Calu3 (cell line): Measurements from ENCODE around the gene SAT1. TPM values are rescaled to one million over a fixed set of nuclear protein-coding genes. Genes with fewer than 3 reads are reported as not detected.

Experiments used
- BruUV-seq: library from RNA; stranded (reverse); fragments of 400-500 nt; replicated peaks from 2 replicates; lab custom pipeline; 2021; lab: Mats Ljungman, UMichigan
- CTCF ChIA-PET: fragments of 300-600 bp; sonication (Branson Sonifier 250); formaldehyde crosslinking; loops from one replicate; lab custom pipeline; 2022; ENCODE audit warnings: antibody characterized with exemption; lab: Charles Lee
- DNase-seq: peaks from one replicate; pipeline ENCODE4 v3.0.0; 2022
- H3K27ac Mint-ChIP-seq: one replicate; pipeline ENCODE4 v1.8.0; 2022; ENCODE audit warnings: mixed read lengths; ENCODE audit not compliant: unreplicated experiment
- H3K27me3 Mint-ChIP-seq: one replicate; pipeline ENCODE4 v1.8.0; 2022; ENCODE audit warnings: mixed read lengths; ENCODE audit not compliant: unreplicated experiment
- H3K36me3 Mint-ChIP-seq: one replicate; pipeline ENCODE4 v1.8.0; 2022; ENCODE audit warnings: mild to moderate bottlenecking, moderate library complexity, mixed read lengths; ENCODE audit not compliant: insufficient read depth, unreplicated experiment
- H3K4me1 Mint-ChIP-seq: one replicate; pipeline ENCODE4 v1.8.0; 2022; ENCODE audit warnings: mild to moderate bottlenecking, low read depth, mixed read lengths; ENCODE audit not compliant: unreplicated experiment
- H3K4me3 Mint-ChIP-seq: one replicate; pipeline ENCODE4 v1.8.0; 2022; ENCODE audit warnings: mild to moderate bottlenecking, low read depth, moderate library complexity, mixed read lengths; ENCODE audit not compliant: unreplicated experiment
- H3K9me3 Mint-ChIP-seq: one replicate; pipeline ENCODE4 v1.8.0; 2022; ENCODE audit warnings: low read depth, mixed read lengths; ENCODE audit not compliant: unreplicated experiment
- intact Hi-C: fragments of 100-400 bp; cut with micrococcal nuclease; formaldehyde crosslinking; loops from one replicate; pipeline ENCODE4 v1.10.0; 2022; ENCODE audit not compliant: unreplicated experiment
- total RNA-seq: library from RNA; stranded (reverse); gene quantifications from 2 replicates; pipeline ENCODE4 v1.2.3, GENCODE V29; 2022
- TF ChIP-seq, protein P1 (sequence below): fragments of 200-600 bp; IDR thresholded peaks from one replicate; pipeline ENCODE4 v1.8.0; 2022; ENCODE audit warnings: antibody characterized with exemption; ENCODE audit not compliant: unreplicated experiment

The SAT1 gene
- total RNA-seq, 1 experiment from 2014 or later = 426 TPM

DNA sequence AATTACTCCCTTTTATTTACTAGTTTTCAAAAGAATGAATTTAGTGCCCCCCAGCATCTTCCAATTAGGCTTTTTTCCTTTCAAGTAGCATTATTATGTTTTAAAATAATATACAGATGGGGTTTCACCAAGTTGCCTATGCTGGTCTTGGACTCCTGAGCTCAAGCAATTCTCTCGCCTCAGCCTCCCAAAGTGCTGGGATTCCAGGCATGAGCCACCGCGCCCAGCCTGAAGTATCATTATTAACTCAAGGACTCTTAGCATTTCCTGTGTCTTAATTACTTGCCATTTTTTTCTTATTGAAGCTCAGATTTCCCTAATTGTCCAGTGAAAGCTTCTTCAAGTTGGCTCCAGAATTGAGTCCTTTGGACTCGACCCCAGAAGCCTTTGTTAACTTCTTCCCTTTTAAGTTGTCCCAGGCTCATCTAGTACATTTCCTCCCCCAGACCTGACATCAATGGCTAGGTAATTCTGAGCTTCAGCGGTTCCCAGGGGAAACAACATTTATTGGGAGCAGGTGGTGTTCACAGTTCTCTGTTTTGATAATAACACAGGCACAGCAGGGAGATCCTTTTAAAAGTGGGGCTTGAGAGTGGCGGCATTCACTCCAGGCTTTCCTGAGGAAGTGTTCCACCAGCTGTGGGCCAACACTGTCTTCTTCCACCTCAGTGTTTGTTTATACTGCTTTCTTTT, 10.0 kb downstream of the SAT1 start:
- peak overlapping the region; percentile 15 for H3K27ac Mint-ChIP-seq
- H3K4me3 Mint-ChIP-seq = no peak overlapping the region
- H3K9me3 Mint-ChIP-seq = no peaks in the 10 kb centered on the region
- H3K36me3 Mint-ChIP-seq = peaks cover 11% of the 10 kb centered on the region
- CTCF ChIA-PET = no interaction called here
- H3K4me1 Mint-ChIP-seq = peaks cover 15% of the 10 kb centered on the region
- intact Hi-C loops = no loop called here
- no peaks in the 10 kb centered on the region for H3K27me3 Mint-ChIP-seq
- BruUV-seq = no TSS peak
- no peak for DNase-seq
- TF ChIP-seq, protein P1, sequence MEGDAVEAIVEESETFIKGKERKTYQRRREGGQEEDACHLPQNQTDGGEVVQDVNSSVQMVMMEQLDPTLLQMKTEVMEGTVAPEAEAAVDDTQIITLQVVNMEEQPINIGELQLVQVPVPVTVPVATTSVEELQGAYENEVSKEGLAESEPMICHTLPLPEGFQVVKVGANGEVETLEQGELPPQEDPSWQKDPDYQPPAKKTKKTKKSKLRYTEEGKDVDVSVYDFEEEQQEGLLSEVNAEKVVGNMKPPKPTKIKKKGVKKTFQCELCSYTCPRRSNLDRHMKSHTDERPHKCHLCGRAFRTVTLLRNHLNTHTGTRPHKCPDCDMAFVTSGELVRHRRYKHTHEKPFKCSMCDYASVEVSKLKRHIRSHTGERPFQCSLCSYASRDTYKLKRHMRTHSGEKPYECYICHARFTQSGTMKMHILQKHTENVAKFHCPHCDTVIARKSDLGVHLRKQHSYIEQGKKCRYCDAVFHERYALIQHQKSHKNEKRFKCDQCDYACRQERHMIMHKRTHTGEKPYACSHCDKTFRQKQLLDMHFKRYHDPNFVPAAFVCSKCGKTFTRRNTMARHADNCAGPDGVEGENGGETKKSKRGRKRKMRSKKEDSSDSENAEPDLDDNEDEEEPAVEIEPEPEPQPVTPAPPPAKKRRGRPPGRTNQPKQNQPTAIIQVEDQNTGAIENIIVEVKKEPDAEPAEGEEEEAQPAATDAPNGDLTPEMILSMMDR = no peak

DNA sequence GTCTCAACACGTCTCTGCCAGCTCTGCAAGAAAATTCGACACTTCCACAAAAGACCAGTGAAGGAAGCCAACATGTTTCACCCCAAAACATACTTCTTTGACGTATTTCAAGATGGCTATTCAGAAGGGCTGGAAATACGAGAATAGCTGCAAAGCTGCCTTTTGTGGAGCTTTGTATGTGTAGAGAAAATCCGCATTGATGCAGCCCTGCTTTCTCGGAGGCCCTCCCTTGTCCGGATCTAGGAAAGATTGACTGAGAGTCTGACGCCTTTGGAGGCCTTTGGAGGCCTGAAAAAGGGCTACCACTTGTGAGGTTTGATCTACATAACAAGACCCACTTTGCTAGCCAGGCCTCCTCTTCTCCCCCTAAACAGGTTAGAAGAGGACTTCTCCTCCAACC, 12.2 kb downstream of the SAT1 start:
- H3K4me1 Mint-ChIP-seq = peaks cover 15% of the 10 kb centered on the region
- CTCF ChIA-PET = no interaction called here
- H3K9me3 Mint-ChIP-seq = no peaks in the 10 kb centered on the region
- H3K4me3 Mint-ChIP-seq = no peak overlapping the region
- intact Hi-C loops = no loop called here
- TF ChIP-seq, protein P1 = no peak
- H3K27ac Mint-ChIP-seq = no peak overlapping the region
- H3K27me3 Mint-ChIP-seq = no peaks in the 10 kb centered on the region
- H3K36me3 Mint-ChIP-seq = peaks cover 12% of the 10 kb centered on the region
- no TSS peak for BruUV-seq
- no peak for DNase-seq

DNA sequence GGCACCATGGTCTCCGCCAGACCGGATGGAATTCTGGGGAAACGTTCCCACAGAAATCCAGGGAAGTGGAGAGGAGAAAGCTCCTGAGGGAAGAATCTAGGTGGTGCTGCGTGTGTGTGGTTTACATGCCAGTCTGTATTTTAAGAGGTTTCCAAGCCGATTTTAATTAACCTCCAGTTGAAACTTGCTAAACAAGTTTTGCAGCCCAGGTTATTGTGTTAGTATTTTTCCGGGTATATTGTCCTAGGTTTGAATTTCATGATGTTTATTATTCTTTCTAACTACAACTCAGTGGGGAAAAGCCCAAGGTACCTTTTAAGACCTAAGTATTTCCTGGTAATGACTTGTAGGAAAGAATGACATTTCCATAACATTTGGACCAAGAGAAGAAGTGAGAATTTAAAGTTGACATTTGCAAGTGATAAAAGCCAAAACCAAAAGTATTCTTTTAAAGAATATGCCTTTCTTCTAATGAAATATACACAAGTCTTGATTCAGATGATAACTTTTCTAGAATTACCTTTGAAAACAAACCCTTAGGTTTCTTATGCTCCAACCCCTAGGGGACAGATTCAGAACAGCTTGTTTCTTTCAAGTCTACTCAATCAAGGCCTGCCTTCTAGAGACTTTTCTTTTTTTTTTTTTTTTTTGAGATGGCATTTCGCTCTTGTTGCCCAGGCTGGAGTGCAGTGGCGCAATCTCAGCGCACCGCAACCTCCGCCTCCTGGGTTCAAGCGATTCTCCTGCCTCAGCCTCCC, 14.6 kb downstream of the SAT1 start:
- TSS peak; percentile 44 for BruUV-seq
- H3K27ac Mint-ChIP-seq = peak overlapping the region; percentile 90
- H3K36me3 Mint-ChIP-seq = peaks cover 12% of the 10 kb centered on the region
- CTCF ChIA-PET = interaction anchor here (0.6 to 1.2 kb wide), 7 partner anchors 9 to 1661 kb away, joined by 3 to 6 read pairs (median 3); no protein-coding TSS in a partner anchor
- intact Hi-C loops = no loop called here
- H3K4me3 Mint-ChIP-seq = no peak overlapping the region
- no peaks in the 10 kb centered on the region for H3K27me3 Mint-ChIP-seq
- peak; percentile 54 for DNase-seq
- H3K9me3 Mint-ChIP-seq = no peaks in the 10 kb centered on the region
- H3K4me1 Mint-ChIP-seq = peaks cover 15% of the 10 kb centered on the region
- TF ChIP-seq, protein P1 = no peak

DNA sequence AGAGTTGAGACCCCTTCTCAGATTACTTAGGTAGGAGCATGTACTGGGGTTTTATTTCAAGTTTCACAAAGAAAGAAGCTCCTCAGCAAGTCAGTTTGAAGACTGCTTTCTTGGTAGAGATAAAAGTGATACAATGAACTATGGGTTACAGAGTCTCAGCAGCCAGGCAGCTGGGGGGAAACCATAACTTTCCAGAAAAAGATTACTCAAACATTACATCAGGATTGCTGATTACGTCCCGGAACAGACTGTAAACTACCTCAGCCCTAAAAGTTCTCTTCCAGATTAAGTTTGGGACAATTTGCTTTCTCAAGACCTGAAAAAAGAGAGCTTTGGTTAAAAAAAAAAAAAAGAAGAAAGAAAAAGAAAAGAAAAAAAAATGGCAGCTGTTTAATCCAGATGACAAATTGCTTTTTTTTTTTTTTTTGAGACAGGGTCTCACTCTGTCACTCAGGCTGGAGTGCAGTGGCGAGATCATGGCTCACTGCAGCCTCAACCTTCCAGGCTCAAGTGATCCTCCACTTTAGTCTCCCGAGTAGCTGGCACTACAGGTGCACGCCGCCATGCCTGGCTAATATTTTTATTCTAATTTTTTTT, 16.6 kb downstream of the SAT1 start:
- Mint-ChIP-seq H3K4me3 (no peak overlapping the region), H3K36me3 (peaks cover 23% of the 10 kb centered on the region), H3K27ac (peak overlapping the region; percentile 88), H3K4me1 (peaks cover 33% of the 10 kb centered on the region), H3K27me3 (no peaks in the 10 kb centered on the region), H3K9me3 (no peaks in the 10 kb centered on the region)
- TF ChIP-seq, protein P1 = no peak
- no peak for DNase-seq
- intact Hi-C loops = no loop called here
- CTCF ChIA-PET = no interaction called here
- BruUV-seq = no TSS peak
